Caco-2 (cell line): Measurements from ENCODE around the gene LDB2. TPM values are rescaled to one million over a fixed set of nuclear protein-coding genes. Genes with fewer than 3 reads are reported as not detected.

Source experiments
- BruUV-seq: library from RNA; stranded (reverse); fragments of 400-500 nt; replicated peaks from 2 replicates; lab custom pipeline; 2021; lab: Mats Ljungman, UMichigan
- CTCF ChIA-PET: fragments of 300-600 bp; sonication (Branson Sonifier 250); formaldehyde crosslinking; loops from one replicate; lab custom pipeline; 2022; ENCODE audit warnings: antibody characterized with exemption; lab: Charles Lee
- POLR2A ChIA-PET: fragments of 300-600 bp; sonication (Branson Sonifier 250); formaldehyde crosslinking; loops from one replicate; lab custom pipeline; 2022; ENCODE audit warnings: antibody characterized with exemption; lab: Charles Lee
- DNase-seq, 2 experiments: peaks; one replicate each; pipeline versions ENCODE4 v3.0.0 to v3.0.0-alpha.2; 2020 to 2022
- H3K27me3 ChIP-seq: replicated peaks from 2 replicates; pipeline ENCODE4 v1.6.0; 2011; ENCODE audit warnings: low read length; ENCODE audit not compliant: control insufficient read depth, insufficient read depth
- H3K36me3 ChIP-seq: 2 replicates; pipeline ENCODE4 v1.5.1; 2011; ENCODE audit warnings: low read length; ENCODE audit not compliant: control insufficient read depth, insufficient read depth
- H3K4me1 ChIP-seq: fragments of 250-450 bp; sonication (Bioruptor Pico); 2 replicates; pipeline ENCODE4 v1.5.1; 2020; ENCODE audit warnings: mild to moderate bottlenecking
- H3K4me3 ChIP-seq: 2 replicates; pipeline ENCODE4 v1.5.1; 2011; ENCODE audit warnings: low read depth, mild to moderate bottlenecking, control low read depth, low read length
- H3K9me3 ChIP-seq: fragments of 250-450 bp; sonication (Bioruptor Pico); 2 replicates; pipeline ENCODE4 v1.5.1; 2020; ENCODE audit warnings: mild to moderate bottlenecking, moderate library complexity
- H3K27ac Mint-ChIP-seq: one replicate; pipeline ENCODE4 v1.8.0; 2022; ENCODE audit warnings: mixed read lengths; ENCODE audit not compliant: unreplicated experiment
- H3K27me3 Mint-ChIP-seq: one replicate; pipeline ENCODE4 v1.8.0; 2022; ENCODE audit warnings: mixed read lengths; ENCODE audit not compliant: insufficient read depth, unreplicated experiment
- H3K36me3 Mint-ChIP-seq: one replicate; pipeline ENCODE4 v1.8.0; 2022; ENCODE audit warnings: mild to moderate bottlenecking, mixed read lengths; ENCODE audit not compliant: insufficient read depth, unreplicated experiment
- H3K4me1 Mint-ChIP-seq: one replicate; pipeline ENCODE4 v1.8.0; 2022; ENCODE audit warnings: low read depth, mixed read lengths; ENCODE audit not compliant: unreplicated experiment
- H3K4me3 Mint-ChIP-seq: one replicate; pipeline ENCODE4 v1.8.0; 2022; ENCODE audit warnings: mild to moderate bottlenecking, moderate library complexity, mixed read lengths; ENCODE audit not compliant: unreplicated experiment
- H3K9me3 Mint-ChIP-seq: one replicate; pipeline ENCODE4 v1.8.0; 2022; ENCODE audit warnings: mixed read lengths; ENCODE audit not compliant: unreplicated experiment
- CTCF ChIP-seq, 2 experiments: fragments of 200-600 bp in 1 of 2; IDR thresholded peaks; 1 replicate in 1 of 2; 2 replicates in 1 of 2; pipeline versions ENCODE4 v1.5.1 to v1.8.0; 2011 to 2022; ENCODE audit warnings: antibody characterized with exemption in 1 of 2, control low read depth in 1 of 2, inconsistent platforms in 1 of 2, low read depth in 1 of 2, low read length in 1 of 2, mild to moderate bottlenecking in 1 of 2, moderate library complexity in 1 of 2; ENCODE audit not compliant: insufficient read depth in 1 of 2, severe bottlenecking in 1 of 2, unreplicated experiment in 1 of 2
- intact Hi-C: fragments of 100-400 bp; cut with micrococcal nuclease; formaldehyde crosslinking; loops from one replicate; pipeline ENCODE4 v1.10.0; 2022; ENCODE audit not compliant: unreplicated experiment
- total RNA-seq: library from RNA; stranded (reverse); gene quantifications from 2 replicates; pipeline ENCODE4 v1.2.3, GENCODE V29; 2022

LDB2 gene
- total RNA-seq, 1 experiment from 2014 or later: not detected

DNA sequence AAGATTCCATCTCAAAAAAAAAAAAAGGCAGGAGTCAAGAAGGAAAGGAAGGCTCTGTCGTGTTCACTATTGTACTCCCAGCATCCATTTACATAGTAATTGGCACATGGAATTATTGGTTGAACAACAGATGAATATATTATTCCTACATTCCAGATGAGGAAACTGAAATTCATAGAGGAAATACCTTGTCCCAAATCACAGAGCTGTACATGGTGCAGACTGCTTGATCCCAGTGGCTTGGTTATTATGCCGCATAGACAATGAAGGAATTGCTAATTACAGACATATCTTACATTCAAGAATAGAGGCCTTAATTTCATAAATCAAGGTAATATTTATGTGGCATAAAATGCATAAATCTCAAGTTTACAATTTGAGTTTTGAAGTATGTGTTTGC, 63.6 kb downstream of the LDB2 start:
- Mint-ChIP-seq H3K9me3 (no peaks in the 10 kb centered on the region), H3K4me1 (no peaks in the 10 kb centered on the region), H3K36me3 (no peaks in the 10 kb centered on the region), H3K27me3 (peaks cover 16% of the 10 kb centered on the region), H3K27ac (no peak overlapping the region), H3K4me3 (no peak overlapping the region)
- no peaks in the 10 kb centered on the region for H3K36me3 ChIP-seq
- TF ChIP-seq CTCF (IDR thresholded peaks at IDR 0.05; ENCODE audit: insufficient read depth in 1 of 2, low read depth in 1 of 2, low read length in 1 of 2, severe bottlenecking in 1 of 2, unreplicated experiment in 1 of 2): no peak
- CTCF ChIA-PET: no interaction called here
- intact Hi-C loops: no loop called here
- BruUV-seq: no TSS peak
- POLR2A ChIA-PET: no interaction called here
- no peaks in the 10 kb centered on the region for H3K9me3 ChIP-seq
- DNase-seq: no peak
- H3K4me3 ChIP-seq: no peak overlapping the region
- H3K4me1 ChIP-seq: no peaks in the 10 kb centered on the region
- no peaks in the 10 kb centered on the region for H3K27me3 ChIP-seq

- Histone ChIP-seq H3K9me3 (no peaks in the 10 kb centered on the region), H3K27me3 (no peaks in the 10 kb centered on the region), H3K36me3 (no peaks in the 10 kb centered on the region), H3K4me1 (no peaks in the 10 kb centered on the region), H3K4me3 (no peak overlapping the region)
- DNase-seq: no peak
- Mint-ChIP-seq H3K36me3 (no peaks in the 10 kb centered on the region), H3K9me3 (no peaks in the 10 kb centered on the region), H3K27me3 (peaks cover 12% of the 10 kb centered on the region), H3K27ac (no peak overlapping the region), H3K4me1 (no peaks in the 10 kb centered on the region), H3K4me3 (no peak overlapping the region)
- no peak for TF ChIP-seq CTCF (IDR thresholded peaks at IDR 0.05; ENCODE audit: insufficient read depth in 1 of 2, low read depth in 1 of 2, low read length in 1 of 2, severe bottlenecking in 1 of 2, unreplicated experiment in 1 of 2)
- intact Hi-C loops: no loop called here
- ChIA-PET POLR2A (no interaction called here), CTCF (no interaction called here)
- no TSS peak for BruUV-seq
Measured at GRCh38 chr4:16833722-16834121, 64.7 kb downstream of the LDB2 start.

GRCh38 chr4:16830081-16830480, 68.4 kb downstream of the LDB2 start:
- no peak overlapping the region for H3K27ac Mint-ChIP-seq
- H3K36me3 Mint-ChIP-seq: no peaks in the 10 kb centered on the region
- CTCF ChIA-PET: no interaction called here
- no peak for TF ChIP-seq CTCF (IDR thresholded peaks at IDR 0.05; ENCODE audit: insufficient read depth in 1 of 2, low read depth in 1 of 2, low read length in 1 of 2, severe bottlenecking in 1 of 2, unreplicated experiment in 1 of 2)
- no peaks in the 10 kb centered on the region for H3K4me1 ChIP-seq
- BruUV-seq: no TSS peak
- peaks cover 14% of the 10 kb centered on the region for H3K27me3 Mint-ChIP-seq
- no peak overlapping the region for H3K4me3 ChIP-seq
- H3K36me3 ChIP-seq: no peaks in the 10 kb centered on the region
- H3K9me3 ChIP-seq: no peaks in the 10 kb centered on the region
- H3K9me3 Mint-ChIP-seq: no peaks in the 10 kb centered on the region
- no peaks in the 10 kb centered on the region for H3K4me1 Mint-ChIP-seq
- DNase-seq: no peak
- H3K4me3 Mint-ChIP-seq: no peak overlapping the region
- H3K27me3 ChIP-seq: no peaks in the 10 kb centered on the region
- POLR2A ChIA-PET: no interaction called here
- intact Hi-C loops: no loop called here
